ENCODE measurements around the gene SCRN2. TPM values are rescaled to one million over a fixed set of nuclear protein-coding genes. Genes with fewer than 3 reads are reported as not detected.

Gene SCRN2
- total RNA-seq, 1 donor from 2014 or later, result 44.8 TPM

- no peak for DNase-seq (ENCODE audit: low spot score)
- Mint-ChIP-seq H3K27me3 (ENCODE audit: unreplicated experiment) (peaks cover 6% of the 10 kb centered on the region), H3K4me3 (ENCODE audit: unreplicated experiment) (no peak overlapping the region), H3K9me3 (ENCODE audit: unreplicated experiment) (no peaks in the 10 kb centered on the region), H3K4me1 (ENCODE audit: unreplicated experiment) (peaks cover 42% of the 10 kb centered on the region), H3K36me3 (ENCODE audit: low read depth, unreplicated experiment) (peaks cover 4% of the 10 kb centered on the region), H3K27ac (ENCODE audit: unreplicated experiment) (no peak overlapping the region)
- no peak for TF ChIP-seq CTCF (IDR thresholded peaks at IDR 0.05; ENCODE audit: unreplicated experiment)
These were observed 5.8 kb upstream of the SCRN2 start for GRCh38 chr17:47846716-47847340.

- TF ChIP-seq CTCF (IDR thresholded peaks at IDR 0.05; ENCODE audit: unreplicated experiment), result no peak
- no peak overlapping the region for H3K4me3 Mint-ChIP-seq (ENCODE audit: unreplicated experiment)
- H3K27me3 Mint-ChIP-seq (ENCODE audit: unreplicated experiment), result peaks cover 6% of the 10 kb centered on the region
- peaks cover 42% of the 10 kb centered on the region for H3K4me1 Mint-ChIP-seq (ENCODE audit: unreplicated experiment)
- DNase-seq (ENCODE audit: low spot score), result no peak
- peaks cover 4% of the 10 kb centered on the region for H3K36me3 Mint-ChIP-seq (ENCODE audit: low read depth, unreplicated experiment)
- no peak overlapping the region for H3K27ac Mint-ChIP-seq (ENCODE audit: unreplicated experiment)
- no peaks in the 10 kb centered on the region for H3K9me3 Mint-ChIP-seq (ENCODE audit: unreplicated experiment)
These were observed 4.6 kb upstream of the SCRN2 start for GRCh38 chr17:47845716-47846075.

GRCh38 chr17:47844814-47845715 lies 4.0 kb upstream of the SCRN2 start:
- DNase-seq (ENCODE audit: low spot score), result no peak
- H3K36me3 Mint-ChIP-seq (ENCODE audit: low read depth, unreplicated experiment), result peaks cover 4% of the 10 kb centered on the region
- no peak overlapping the region for H3K27ac Mint-ChIP-seq (ENCODE audit: unreplicated experiment)
- TF ChIP-seq CTCF (IDR thresholded peaks at IDR 0.05; ENCODE audit: unreplicated experiment), result peak; percentile 63
- H3K4me1 Mint-ChIP-seq (ENCODE audit: unreplicated experiment), result peaks cover 41% of the 10 kb centered on the region
- H3K27me3 Mint-ChIP-seq (ENCODE audit: unreplicated experiment), result peaks cover 6% of the 10 kb centered on the region
- no peaks in the 10 kb centered on the region for H3K9me3 Mint-ChIP-seq (ENCODE audit: unreplicated experiment)
- H3K4me3 Mint-ChIP-seq (ENCODE audit: unreplicated experiment), result no peak overlapping the region

- no peak for TF ChIP-seq CTCF (IDR thresholded peaks at IDR 0.05; ENCODE audit: unreplicated experiment)
- H3K36me3 Mint-ChIP-seq (ENCODE audit: low read depth, unreplicated experiment), result peaks cover 2% of the 10 kb centered on the region
- no peak overlapping the region for H3K27ac Mint-ChIP-seq (ENCODE audit: unreplicated experiment)
- H3K4me3 Mint-ChIP-seq (ENCODE audit: unreplicated experiment), result no peak overlapping the region
- H3K27me3 Mint-ChIP-seq (ENCODE audit: unreplicated experiment), result peaks cover 2% of the 10 kb centered on the region
- DNase-seq (ENCODE audit: low spot score), result no peak
- no peaks in the 10 kb centered on the region for H3K9me3 Mint-ChIP-seq (ENCODE audit: unreplicated experiment)
- H3K4me1 Mint-ChIP-seq (ENCODE audit: unreplicated experiment), result peaks cover 37% of the 10 kb centered on the region
These were observed 3.2 kb upstream of the SCRN2 start for GRCh38 chr17:47844227-47844626.

GRCh38 chr17:47843391-47843730 lies 2.3 kb upstream of the SCRN2 start:
- TF ChIP-seq CTCF (IDR thresholded peaks at IDR 0.05; ENCODE audit: unreplicated experiment), result peak; percentile 31
- no peaks in the 10 kb centered on the region for H3K36me3 Mint-ChIP-seq (ENCODE audit: low read depth, unreplicated experiment)
- H3K27ac Mint-ChIP-seq (ENCODE audit: unreplicated experiment), result no peak overlapping the region
- H3K9me3 Mint-ChIP-seq (ENCODE audit: unreplicated experiment), result no peaks in the 10 kb centered on the region
- H3K4me1 Mint-ChIP-seq (ENCODE audit: unreplicated experiment), result peaks cover 32% of the 10 kb centered on the region
- DNase-seq (ENCODE audit: low spot score), result no peak
- no peak overlapping the region for H3K4me3 Mint-ChIP-seq (ENCODE audit: unreplicated experiment)
- peaks cover 2% of the 10 kb centered on the region for H3K27me3 Mint-ChIP-seq (ENCODE audit: unreplicated experiment)
